Measurements from ENCODE around the gene PXMP4.

DNA sequence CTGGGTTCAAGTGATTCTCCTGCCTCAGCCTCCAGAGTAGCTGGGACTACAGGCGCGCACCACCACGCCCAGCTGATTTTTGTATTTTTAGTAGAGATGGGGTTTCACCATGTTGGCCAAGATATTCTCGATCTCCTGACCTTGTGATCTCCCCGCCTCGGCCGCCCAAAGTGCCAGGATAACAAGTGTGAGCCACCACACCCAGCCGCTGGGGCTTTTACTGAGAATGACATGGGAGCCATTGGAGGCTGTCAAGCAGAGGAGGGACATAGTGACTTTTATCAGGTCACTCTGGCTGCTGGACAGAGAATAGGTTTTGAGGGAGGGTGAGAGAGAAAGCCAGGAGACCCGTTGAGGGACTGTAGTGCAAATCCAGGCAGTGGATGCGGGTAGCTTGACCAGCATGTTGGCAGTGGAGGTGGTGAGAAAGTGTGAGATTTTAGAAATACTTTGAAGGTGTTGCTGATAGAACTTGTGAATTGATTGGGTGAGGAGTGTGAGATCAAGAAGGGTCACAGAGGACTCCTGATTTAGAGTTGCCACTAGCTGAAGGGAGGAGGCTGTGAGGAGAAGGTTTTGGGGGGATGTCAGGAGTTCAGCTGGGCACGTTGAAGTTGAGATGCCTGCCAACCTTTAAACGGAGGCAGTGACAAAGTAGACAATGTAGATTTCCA, 26.4 kb upstream of the PXMP4 start:
- TF ChIP-seq RAD21 (IDR thresholded peaks at IDR 0.05; ENCODE audit: low read length) (no peak), POLR2A (IDR thresholded peaks at IDR 0.05; ENCODE audit: low read depth, low read length) (no peak), NFE2L2 (IDR thresholded peaks at IDR 0.05; ENCODE audit: low read depth, low read length) (no peak), CHD1 (IDR thresholded peaks at IDR 0.05; ENCODE audit: low read depth, low read length) (no peak), CEBPB (IDR thresholded peaks at IDR 0.05; ENCODE audit: low read depth, low read length) (no peak), RFX5 (IDR thresholded peaks at IDR 0.05; ENCODE audit: low read depth, low read length) (no peak), MAZ (IDR thresholded peaks at IDR 0.05; ENCODE audit: borderline replicate concordance, low read depth, low read length) (no peak), RCOR1 (IDR thresholded peaks at IDR 0.05; ENCODE audit: insufficient replicate concordance, low read length) (no peak), SMC3 (IDR thresholded peaks at IDR 0.05; ENCODE audit: low read depth, low read length) (no peak)
- TF ChIP-seq, protein P1, sequence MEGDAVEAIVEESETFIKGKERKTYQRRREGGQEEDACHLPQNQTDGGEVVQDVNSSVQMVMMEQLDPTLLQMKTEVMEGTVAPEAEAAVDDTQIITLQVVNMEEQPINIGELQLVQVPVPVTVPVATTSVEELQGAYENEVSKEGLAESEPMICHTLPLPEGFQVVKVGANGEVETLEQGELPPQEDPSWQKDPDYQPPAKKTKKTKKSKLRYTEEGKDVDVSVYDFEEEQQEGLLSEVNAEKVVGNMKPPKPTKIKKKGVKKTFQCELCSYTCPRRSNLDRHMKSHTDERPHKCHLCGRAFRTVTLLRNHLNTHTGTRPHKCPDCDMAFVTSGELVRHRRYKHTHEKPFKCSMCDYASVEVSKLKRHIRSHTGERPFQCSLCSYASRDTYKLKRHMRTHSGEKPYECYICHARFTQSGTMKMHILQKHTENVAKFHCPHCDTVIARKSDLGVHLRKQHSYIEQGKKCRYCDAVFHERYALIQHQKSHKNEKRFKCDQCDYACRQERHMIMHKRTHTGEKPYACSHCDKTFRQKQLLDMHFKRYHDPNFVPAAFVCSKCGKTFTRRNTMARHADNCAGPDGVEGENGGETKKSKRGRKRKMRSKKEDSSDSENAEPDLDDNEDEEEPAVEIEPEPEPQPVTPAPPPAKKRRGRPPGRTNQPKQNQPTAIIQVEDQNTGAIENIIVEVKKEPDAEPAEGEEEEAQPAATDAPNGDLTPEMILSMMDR (conservative IDR thresholded peaks at IDR 0.05; ENCODE audit: low read depth, low read length), result no peak
- TF ChIP-seq, protein P2, sequence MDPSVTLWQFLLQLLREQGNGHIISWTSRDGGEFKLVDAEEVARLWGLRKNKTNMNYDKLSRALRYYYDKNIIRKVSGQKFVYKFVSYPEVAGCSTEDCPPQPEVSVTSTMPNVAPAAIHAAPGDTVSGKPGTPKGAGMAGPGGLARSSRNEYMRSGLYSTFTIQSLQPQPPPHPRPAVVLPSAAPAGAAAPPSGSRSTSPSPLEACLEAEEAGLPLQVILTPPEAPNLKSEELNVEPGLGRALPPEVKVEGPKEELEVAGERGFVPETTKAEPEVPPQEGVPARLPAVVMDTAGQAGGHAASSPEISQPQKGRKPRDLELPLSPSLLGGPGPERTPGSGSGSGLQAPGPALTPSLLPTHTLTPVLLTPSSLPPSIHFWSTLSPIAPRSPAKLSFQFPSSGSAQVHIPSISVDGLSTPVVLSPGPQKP (IDR thresholded peaks at IDR 0.05; ENCODE audit: borderline replicate concordance, low read depth, low read length), result no peak
- TF ChIP-seq, protein P3, sequence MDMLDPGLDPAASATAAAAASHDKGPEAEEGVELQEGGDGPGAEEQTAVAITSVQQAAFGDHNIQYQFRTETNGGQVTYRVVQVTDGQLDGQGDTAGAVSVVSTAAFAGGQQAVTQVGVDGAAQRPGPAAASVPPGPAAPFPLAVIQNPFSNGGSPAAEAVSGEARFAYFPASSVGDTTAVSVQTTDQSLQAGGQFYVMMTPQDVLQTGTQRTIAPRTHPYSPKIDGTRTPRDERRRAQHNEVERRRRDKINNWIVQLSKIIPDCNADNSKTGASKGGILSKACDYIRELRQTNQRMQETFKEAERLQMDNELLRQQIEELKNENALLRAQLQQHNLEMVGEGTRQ (IDR thresholded peaks at IDR 0.05; ENCODE audit: low read depth, low read length), result no peak
